Measurements from ENCODE around the gene USP48. TPM values are rescaled to one million over a fixed set of nuclear protein-coding genes. Genes with fewer than 3 reads are reported as not detected.

USP48 gene
- total RNA-seq, 3 donors from 2014 or later: 39.1 to 70.6 (median 52.2) TPM

- Histone ChIP-seq H3K4me3 (no peak overlapping the region), H3K36me3 (ENCODE audit: low read depth) (no peaks in the 10 kb centered on the region), H3K9me3 (no peaks in the 10 kb centered on the region), H3K4me1 (ENCODE audit: low read depth) (peaks cover 13% of the 10 kb centered on the region)
- ATAC-seq (no peak), DNase-seq (peak in 1 of 3 donors; percentile 25)
- intact Hi-C loops (cut with DNase I, micrococcal nuclease): loop anchor here in 1 of 2 donors (10.0 kb wide), 1 partner anchor 141 kb away; no protein-coding TSS in a partner anchor
- no peak for TF ChIP-seq CTCF (IDR thresholded peaks at IDR 0.05)
These were observed 127.2 kb downstream of the USP48 start for GRCh38 chr1:21655748-21656147.

GRCh38 chr1:21655259-21655658, 127.7 kb downstream of the USP48 start:
- DNase-seq: peak in 1 of 3 donors; percentile 7
- no peak for TF ChIP-seq CTCF (IDR thresholded peaks at IDR 0.05)
- intact Hi-C loops (cut with DNase I, micrococcal nuclease): loop anchor here in 1 of 2 donors (10.0 kb wide), 1 partner anchor 140 kb away; no protein-coding TSS in a partner anchor
- no peak overlapping the region for H3K4me3 ChIP-seq
- ATAC-seq: no peak
- H3K9me3 ChIP-seq: no peaks in the 10 kb centered on the region
- no peaks in the 10 kb centered on the region for H3K36me3 ChIP-seq (ENCODE audit: low read depth)
- H3K4me1 ChIP-seq (ENCODE audit: low read depth): peaks cover 13% of the 10 kb centered on the region

GRCh38 chr1:21654209-21654608, 128.7 kb downstream of the USP48 start:
- TF ChIP-seq CTCF (IDR thresholded peaks at IDR 0.05): no peak
- Histone ChIP-seq H3K4me3 (no peak overlapping the region), H3K36me3 (ENCODE audit: low read depth) (no peaks in the 10 kb centered on the region), H3K4me1 (ENCODE audit: low read depth) (peaks cover 10% of the 10 kb centered on the region), H3K9me3 (no peaks in the 10 kb centered on the region)
- no peak for DNase-seq
- intact Hi-C loops (cut with DNase I, micrococcal nuclease): loop anchor here in 1 of 2 donors (10.0 kb wide), 1 partner anchor 139 kb away; no protein-coding TSS in a partner anchor
- no peak for ATAC-seq

GRCh38 chr1:21653744-21654100, 129.2 kb downstream of the USP48 start:
- no peaks in the 10 kb centered on the region for H3K9me3 ChIP-seq
- peaks cover 8% of the 10 kb centered on the region for H3K4me1 ChIP-seq (ENCODE audit: low read depth)
- ATAC-seq (no peak), DNase-seq (no peak)
- no peak for TF ChIP-seq CTCF (IDR thresholded peaks at IDR 0.05)
- H3K4me3 ChIP-seq: no peak overlapping the region
- intact Hi-C loops (cut with DNase I, micrococcal nuclease): loop anchor here in 1 of 2 donors (10.0 kb wide), 1 partner anchor 139 kb away; no protein-coding TSS in a partner anchor
- no peaks in the 10 kb centered on the region for H3K36me3 ChIP-seq (ENCODE audit: low read depth)

- Histone ChIP-seq H3K9me3 (no peaks in the 10 kb centered on the region), H3K4me1 (ENCODE audit: low read depth) (peaks cover 8% of the 10 kb centered on the region), H3K4me3 (no peak overlapping the region), H3K36me3 (ENCODE audit: low read depth) (no peaks in the 10 kb centered on the region)
- no peak for TF ChIP-seq CTCF (IDR thresholded peaks at IDR 0.05)
- intact Hi-C loops (cut with DNase I, micrococcal nuclease): loop anchor here in 1 of 2 donors (10.0 kb wide), 1 partner anchor 138 kb away; no protein-coding TSS in a partner anchor
- DNase-seq: no peak
- peak; percentile 25 for ATAC-seq
These were observed 129.8 kb downstream of the USP48 start for GRCh38 chr1:21652937-21653743.
